ENCODE measurements around the gene IFFO2.

- no peak for TF ChIP-seq POLR2A (IDR thresholded peaks at IDR 0.05)
- TF ChIP-seq, protein P1, sequence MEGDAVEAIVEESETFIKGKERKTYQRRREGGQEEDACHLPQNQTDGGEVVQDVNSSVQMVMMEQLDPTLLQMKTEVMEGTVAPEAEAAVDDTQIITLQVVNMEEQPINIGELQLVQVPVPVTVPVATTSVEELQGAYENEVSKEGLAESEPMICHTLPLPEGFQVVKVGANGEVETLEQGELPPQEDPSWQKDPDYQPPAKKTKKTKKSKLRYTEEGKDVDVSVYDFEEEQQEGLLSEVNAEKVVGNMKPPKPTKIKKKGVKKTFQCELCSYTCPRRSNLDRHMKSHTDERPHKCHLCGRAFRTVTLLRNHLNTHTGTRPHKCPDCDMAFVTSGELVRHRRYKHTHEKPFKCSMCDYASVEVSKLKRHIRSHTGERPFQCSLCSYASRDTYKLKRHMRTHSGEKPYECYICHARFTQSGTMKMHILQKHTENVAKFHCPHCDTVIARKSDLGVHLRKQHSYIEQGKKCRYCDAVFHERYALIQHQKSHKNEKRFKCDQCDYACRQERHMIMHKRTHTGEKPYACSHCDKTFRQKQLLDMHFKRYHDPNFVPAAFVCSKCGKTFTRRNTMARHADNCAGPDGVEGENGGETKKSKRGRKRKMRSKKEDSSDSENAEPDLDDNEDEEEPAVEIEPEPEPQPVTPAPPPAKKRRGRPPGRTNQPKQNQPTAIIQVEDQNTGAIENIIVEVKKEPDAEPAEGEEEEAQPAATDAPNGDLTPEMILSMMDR (IDR thresholded peaks at IDR 0.05): no peak
These were observed 9.7 kb downstream of the IFFO2 start for GRCh38 chr1:18946550-18947381.

All from prostate gland (tissue), 2 donors.